HEK293 (cell line): ENCODE measurements around the gene ATRNL1.

Experiments used
- CTCF ChIA-PET: fragments of 350-600 bp; formaldehyde crosslinking; extraction: SDS; loops from one replicate; lab custom pipeline; 2021; ENCODE audit warnings: antibody characterized with exemption; lab: Yijun Ruan, JAX
- POLR2A ChIA-PET: fragments of 300-600 bp; formaldehyde crosslinking; extraction: SDS; loops from one replicate; lab custom pipeline; 2020; ENCODE audit warnings: antibody characterized with exemption, inconsistent platforms; lab: Yijun Ruan, JAX
- H3K27ac ChIP-seq: fragments of 200-500 bp; sonication (Bioruptor generic); 2 replicates; pipeline ENCODE4 v1.5.1; 2014; ENCODE audit warnings: low read depth, low read length, control low read depth, inconsistent platforms; ENCODE audit errors: extremely low read depth
- H3K36me3 ChIP-seq, 2 experiments: fragments of 200-500 bp in 1 of 2; sonication (Bioruptor generic) in 1 of 2; 1 replicate in 1 of 2; 2 replicates in 1 of 2; pipeline ENCODE4 v1.5.1; 2014 to 2017; ENCODE audit warnings: inconsistent platforms in 2 of 2, low read length in 2 of 2; ENCODE audit not compliant: control insufficient read depth in 2 of 2, insufficient read depth in 1 of 2
- H3K4me1 ChIP-seq: fragments of 200-500 bp; sonication (Bioruptor generic); 2 replicates; pipeline ENCODE4 v1.5.1; 2014; ENCODE audit warnings: mild to moderate bottlenecking, low read length, inconsistent platforms; ENCODE audit not compliant: control insufficient read depth, insufficient read depth
- H3K4me3 ChIP-seq: 2 replicates; pipeline ENCODE4 v1.5.1; 2011; ENCODE audit warnings: low read depth, mild to moderate bottlenecking, control low read depth, low read length, moderate library complexity
- H3K9me3 ChIP-seq: fragments of 200-500 bp; sonication (Bioruptor generic); 2 replicates; pipeline ENCODE4 v1.5.1; 2014; ENCODE audit warnings: low read depth, low read length, inconsistent platforms; ENCODE audit not compliant: control insufficient read depth, insufficient read depth
- IKZF3 ChIP-seq: fragments of 450-650 bp; IDR thresholded peaks from 2 replicates; pipeline ENCODE4 v1.5.0; 2018; ENCODE audit warnings: missing biosample characterization, mild to moderate bottlenecking, missing genetic modification characterization, moderate library complexity
- MEIS1 ChIP-seq: sonication (generic); formaldehyde crosslinking; IDR thresholded peaks from 2 replicates; pipeline ENCODE4 v1.8.1; 2022; ENCODE audit warnings: missing genetic modification reagents, mild to moderate bottlenecking, borderline replicate concordance
- ZBTB21 ChIP-seq: fragments of 450-650 bp; formaldehyde crosslinking; IDR thresholded peaks from 2 replicates; pipeline ENCODE4 v1.5.1; 2017; ENCODE audit warnings: missing biosample characterization, missing genetic modification characterization
- ZNF121 ChIP-seq: fragments of 450-650 bp; formaldehyde crosslinking; IDR thresholded peaks from 2 replicates; pipeline ENCODE4 v1.5.1; 2016; ENCODE audit warnings: missing biosample characterization, missing genetic modification characterization
- ZNF140 ChIP-seq: fragments of 450-650 bp; formaldehyde crosslinking; IDR thresholded peaks from 2 replicates; pipeline ENCODE4 v1.5.1; 2016; ENCODE audit warnings: missing biosample characterization, missing genetic modification characterization
- ZNF148 ChIP-seq: fragments of 450-650 bp; formaldehyde crosslinking; IDR thresholded peaks from 2 replicates; pipeline ENCODE4 v1.5.0; 2017; ENCODE audit warnings: missing biosample characterization, missing genetic modification characterization, borderline replicate concordance
- ZNF157 ChIP-seq: fragments of 450-650 bp; formaldehyde crosslinking; IDR thresholded peaks from 2 replicates; pipeline ENCODE4 v1.5.1; 2016; ENCODE audit warnings: missing biosample characterization, missing genetic modification characterization
- ZNF174 ChIP-seq: fragments of 450-650 bp; formaldehyde crosslinking; IDR thresholded peaks from 2 replicates; pipeline ENCODE4 v1.5.0; 2017; ENCODE audit warnings: missing biosample characterization, mild to moderate bottlenecking, missing genetic modification characterization
- ZNF18 ChIP-seq: fragments of 450-650 bp; formaldehyde crosslinking; IDR thresholded peaks from 2 replicates; pipeline ENCODE4 v1.5.1; 2016; ENCODE audit warnings: missing biosample characterization, missing genetic modification characterization
- ZNF248 ChIP-seq: fragments of 450-650 bp; formaldehyde crosslinking; IDR thresholded peaks from 2 replicates; pipeline ENCODE4 v1.5.1; 2017; ENCODE audit warnings: missing biosample characterization, missing genetic modification characterization
- ZNF354C ChIP-seq: fragments of 450-650 bp; formaldehyde crosslinking; IDR thresholded peaks from 2 replicates; pipeline ENCODE4 v1.5.1; 2016; ENCODE audit warnings: missing biosample characterization, missing genetic modification characterization, low read depth, borderline replicate concordance
- ZNF37A ChIP-seq: fragments of 450-650 bp; IDR thresholded peaks from 2 replicates; pipeline ENCODE4 v1.5.1; 2018; ENCODE audit warnings: missing biosample characterization, missing genetic modification characterization
- ZNF404 ChIP-seq: fragments of 450-650 bp; formaldehyde crosslinking; IDR thresholded peaks from 2 replicates; pipeline ENCODE4 v1.5.1; 2017; ENCODE audit warnings: missing biosample characterization, missing genetic modification characterization
- ZNF791 ChIP-seq: fragments of 450-650 bp; formaldehyde crosslinking; IDR thresholded peaks from 2 replicates; pipeline ENCODE4 v1.5.1; 2016; ENCODE audit warnings: missing biosample characterization, missing genetic modification characterization
- ZSCAN5A ChIP-seq: fragments of 450-650 bp; formaldehyde crosslinking; IDR thresholded peaks from 2 replicates; pipeline ENCODE4 v1.5.1; 2016; ENCODE audit warnings: missing biosample characterization, missing genetic modification characterization
- TF ChIP-seq, protein P1 (sequence below): fragments of 450-650 bp; formaldehyde crosslinking; IDR thresholded peaks from 2 replicates; pipeline ENCODE4 v1.5.1; 2017; ENCODE audit warnings: missing biosample characterization, missing genetic modification characterization
- TF ChIP-seq, protein P2 (sequence below): fragments of 450-650 bp; formaldehyde crosslinking; conservative IDR thresholded peaks from 2 replicates; pipeline ENCODE4 v1.5.1; 2016; ENCODE audit warnings: low read depth, missing biosample characterization, missing genetic modification characterization

Gene ATRNL1

DNA sequence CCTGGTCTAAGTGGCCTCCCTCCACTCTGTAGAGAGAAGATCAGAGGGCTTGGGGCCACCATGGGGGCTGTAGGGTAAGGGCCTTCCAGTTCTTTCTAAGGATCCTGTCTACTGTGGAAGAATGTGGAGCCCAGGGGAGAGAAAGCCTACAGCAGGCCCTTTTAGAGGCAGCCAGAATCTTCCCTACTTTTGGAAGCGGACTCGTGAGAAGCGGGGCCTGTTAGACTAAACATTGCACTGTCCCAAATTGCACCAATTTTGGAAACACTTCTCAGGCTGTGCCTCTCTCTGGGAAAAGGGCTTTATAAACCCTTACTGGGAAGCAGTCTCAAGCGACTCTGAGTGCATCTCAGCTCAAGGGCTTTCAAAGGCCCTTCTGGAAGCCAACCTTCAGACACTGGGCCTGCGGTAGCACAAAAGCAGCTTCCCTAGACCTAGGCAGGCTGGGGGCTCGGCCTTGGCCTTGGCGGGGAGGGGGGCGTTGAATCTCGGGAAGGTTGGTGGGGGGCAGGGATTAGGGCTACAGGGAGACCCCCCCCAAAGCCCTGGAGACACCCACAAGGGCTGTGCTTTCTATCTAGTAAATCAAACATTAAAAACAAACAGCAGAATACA is 881.8 kb downstream of the ATRNL1 start:
- CTCF ChIA-PET, result interaction anchor here (0.6 kb wide), 1 partner anchor 202 kb away, joined by 3 read pairs; no protein-coding TSS in a partner anchor

More for the DNA sequence above, 881.8 kb downstream of the ATRNL1 start:
- no peak overlapping the region for H3K4me3 ChIP-seq
- H3K4me1 ChIP-seq, result no peaks in the 10 kb centered on the region
- H3K9me3 ChIP-seq, result no peaks in the 10 kb centered on the region
- no peak for TF ChIP-seq ZNF174 (tag by site-specific recombination)
- no peak for TF ChIP-seq ZNF157 (tag by site-specific recombination)
- TF ChIP-seq ZNF404 (tag by site-specific recombination), result no peak
- TF ChIP-seq ZNF140, result no peak
- TF ChIP-seq ZNF37A (tag by site-specific recombination), result no peak
- TF ChIP-seq ZNF791, result no peak
- no peak for TF ChIP-seq ZNF248 (tag by site-specific recombination)
- no peak for TF ChIP-seq IKZF3 (tag by site-specific recombination)
- TF ChIP-seq, protein P1, sequence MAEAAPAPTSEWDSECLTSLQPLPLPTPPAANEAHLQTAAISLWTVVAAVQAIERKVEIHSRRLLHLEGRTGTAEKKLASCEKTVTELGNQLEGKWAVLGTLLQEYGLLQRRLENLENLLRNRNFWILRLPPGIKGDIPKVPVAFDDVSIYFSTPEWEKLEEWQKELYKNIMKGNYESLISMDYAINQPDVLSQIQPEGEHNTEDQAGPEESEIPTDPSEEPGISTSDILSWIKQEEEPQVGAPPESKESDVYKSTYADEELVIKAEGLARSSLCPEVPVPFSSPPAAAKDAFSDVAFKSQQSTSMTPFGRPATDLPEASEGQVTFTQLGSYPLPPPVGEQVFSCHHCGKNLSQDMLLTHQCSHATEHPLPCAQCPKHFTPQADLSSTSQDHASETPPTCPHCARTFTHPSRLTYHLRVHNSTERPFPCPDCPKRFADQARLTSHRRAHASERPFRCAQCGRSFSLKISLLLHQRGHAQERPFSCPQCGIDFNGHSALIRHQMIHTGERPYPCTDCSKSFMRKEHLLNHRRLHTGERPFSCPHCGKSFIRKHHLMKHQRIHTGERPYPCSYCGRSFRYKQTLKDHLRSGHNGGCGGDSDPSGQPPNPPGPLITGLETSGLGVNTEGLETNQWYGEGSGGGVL (tag by site-specific recombination), result no peak
- TF ChIP-seq, protein P2, sequence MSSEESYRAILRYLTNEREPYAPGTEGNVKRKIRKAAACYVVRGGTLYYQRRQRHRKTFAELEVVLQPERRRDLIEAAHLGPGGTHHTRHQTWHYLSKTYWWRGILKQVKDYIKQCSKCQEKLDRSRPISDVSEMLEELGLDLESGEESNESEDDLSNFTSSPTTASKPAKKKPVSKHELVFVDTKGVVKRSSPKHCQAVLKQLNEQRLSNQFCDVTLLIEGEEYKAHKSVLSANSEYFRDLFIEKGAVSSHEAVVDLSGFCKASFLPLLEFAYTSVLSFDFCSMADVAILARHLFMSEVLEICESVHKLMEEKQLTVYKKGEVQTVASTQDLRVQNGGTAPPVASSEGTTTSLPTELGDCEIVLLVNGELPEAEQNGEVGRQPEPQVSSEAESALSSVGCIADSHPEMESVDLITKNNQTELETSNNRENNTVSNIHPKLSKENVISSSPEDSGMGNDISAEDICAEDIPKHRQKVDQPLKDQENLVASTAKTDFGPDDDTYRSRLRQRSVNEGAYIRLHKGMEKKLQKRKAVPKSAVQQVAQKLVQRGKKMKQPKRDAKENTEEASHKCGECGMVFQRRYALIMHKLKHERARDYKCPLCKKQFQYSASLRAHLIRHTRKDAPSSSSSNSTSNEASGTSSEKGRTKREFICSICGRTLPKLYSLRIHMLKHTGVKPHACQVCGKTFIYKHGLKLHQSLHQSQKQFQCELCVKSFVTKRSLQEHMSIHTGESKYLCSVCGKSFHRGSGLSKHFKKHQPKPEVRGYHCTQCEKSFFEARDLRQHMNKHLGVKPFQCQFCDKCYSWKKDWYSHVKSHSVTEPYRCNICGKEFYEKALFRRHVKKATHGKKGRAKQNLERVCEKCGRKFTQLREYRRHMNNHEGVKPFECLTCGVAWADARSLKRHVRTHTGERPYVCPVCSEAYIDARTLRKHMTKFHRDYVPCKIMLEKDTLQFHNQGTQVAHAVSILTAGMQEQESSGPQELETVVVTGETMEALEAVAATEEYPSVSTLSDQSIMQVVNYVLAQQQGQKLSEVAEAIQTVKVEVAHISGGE (tag by site-specific recombination), result no peak
- TF ChIP-seq ZNF354C (tag by site-specific recombination), result no peak
- no peak for TF ChIP-seq ZSCAN5A
- TF ChIP-seq ZNF18, result no peak
- no peak for TF ChIP-seq ZNF121 (tag by site-specific recombination)
- TF ChIP-seq ZBTB21 (tag by site-specific recombination), result no peak
- TF ChIP-seq MEIS1, result no peak
- TF ChIP-seq ZNF148 (tag by site-specific recombination), result no peak
- no peaks in the 10 kb centered on the region for H3K36me3 ChIP-seq
- H3K27ac ChIP-seq, result no peak overlapping the region
- POLR2A ChIA-PET, result no interaction called here
